Measurements from ENCODE around the gene ABTB1. TPM values are rescaled to one million over a fixed set of nuclear protein-coding genes. Genes with fewer than 3 reads are reported as not detected.

ABTB1 gene
- total RNA-seq, 1 donor from 2014 or later = 8.7 TPM

DNA sequence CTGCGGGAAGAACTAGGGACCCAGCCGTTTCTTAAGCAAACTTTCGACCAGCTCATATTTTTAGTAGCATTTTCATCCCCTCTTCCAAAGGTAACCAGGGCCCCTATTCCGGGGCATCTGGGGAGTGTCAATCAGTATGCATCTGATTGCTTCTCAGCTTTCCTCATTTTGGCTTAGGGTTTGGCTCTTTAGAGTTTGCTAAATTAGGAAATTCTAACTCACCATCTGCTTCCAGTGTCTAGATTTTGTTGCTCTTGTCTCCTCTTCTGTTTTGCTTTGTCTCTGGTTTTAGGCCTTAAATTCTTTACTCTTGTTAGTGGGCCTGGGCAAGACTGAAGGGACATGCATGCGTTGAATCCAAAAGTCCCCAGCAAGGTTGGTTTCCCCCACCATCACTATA, 9.6 kb upstream of the ABTB1 start:
- TF ChIP-seq, protein P1, sequence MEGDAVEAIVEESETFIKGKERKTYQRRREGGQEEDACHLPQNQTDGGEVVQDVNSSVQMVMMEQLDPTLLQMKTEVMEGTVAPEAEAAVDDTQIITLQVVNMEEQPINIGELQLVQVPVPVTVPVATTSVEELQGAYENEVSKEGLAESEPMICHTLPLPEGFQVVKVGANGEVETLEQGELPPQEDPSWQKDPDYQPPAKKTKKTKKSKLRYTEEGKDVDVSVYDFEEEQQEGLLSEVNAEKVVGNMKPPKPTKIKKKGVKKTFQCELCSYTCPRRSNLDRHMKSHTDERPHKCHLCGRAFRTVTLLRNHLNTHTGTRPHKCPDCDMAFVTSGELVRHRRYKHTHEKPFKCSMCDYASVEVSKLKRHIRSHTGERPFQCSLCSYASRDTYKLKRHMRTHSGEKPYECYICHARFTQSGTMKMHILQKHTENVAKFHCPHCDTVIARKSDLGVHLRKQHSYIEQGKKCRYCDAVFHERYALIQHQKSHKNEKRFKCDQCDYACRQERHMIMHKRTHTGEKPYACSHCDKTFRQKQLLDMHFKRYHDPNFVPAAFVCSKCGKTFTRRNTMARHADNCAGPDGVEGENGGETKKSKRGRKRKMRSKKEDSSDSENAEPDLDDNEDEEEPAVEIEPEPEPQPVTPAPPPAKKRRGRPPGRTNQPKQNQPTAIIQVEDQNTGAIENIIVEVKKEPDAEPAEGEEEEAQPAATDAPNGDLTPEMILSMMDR (IDR thresholded peaks at IDR 0.05; ENCODE audit: unreplicated experiment) = no peak
- peaks cover 4% of the 10 kb centered on the region for H3K4me1 Mint-ChIP-seq (ENCODE audit: unreplicated experiment)
- H3K27ac Mint-ChIP-seq (ENCODE audit: unreplicated experiment) = no peak overlapping the region
- no peak overlapping the region for H3K4me3 Mint-ChIP-seq (ENCODE audit: unreplicated experiment)
- peaks cover 2% of the 10 kb centered on the region for H3K27me3 Mint-ChIP-seq (ENCODE audit: unreplicated experiment)
- H3K9me3 Mint-ChIP-seq (ENCODE audit: unreplicated experiment) = no peaks in the 10 kb centered on the region
- no peak for DNase-seq (ENCODE audit: low spot score)
- H3K36me3 Mint-ChIP-seq (ENCODE audit: low read depth, unreplicated experiment) = no peaks in the 10 kb centered on the region

DNA sequence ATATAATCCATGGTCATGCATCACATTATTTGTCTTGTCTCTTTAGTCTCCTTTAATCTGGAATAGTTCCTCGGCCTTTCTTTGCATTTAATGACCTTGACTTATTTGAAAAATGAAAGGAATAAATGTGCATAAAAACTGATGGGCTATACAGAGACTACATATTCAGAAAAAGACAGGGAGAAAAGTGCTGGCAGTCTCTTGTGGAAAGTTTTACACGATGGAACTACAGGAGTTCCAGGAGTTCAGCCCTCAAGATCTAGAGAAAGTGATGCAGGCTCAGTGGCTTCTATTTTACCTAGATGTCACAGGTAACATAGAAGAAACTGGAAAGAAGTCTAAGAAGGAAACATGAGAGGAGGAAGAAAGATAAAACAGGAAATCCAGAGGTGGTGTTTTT, 7.6 kb upstream of the ABTB1 start:
- peaks cover 3% of the 10 kb centered on the region for H3K4me1 Mint-ChIP-seq (ENCODE audit: unreplicated experiment)
- H3K27ac Mint-ChIP-seq (ENCODE audit: unreplicated experiment) = no peak overlapping the region
- peaks cover 7% of the 10 kb centered on the region for H3K27me3 Mint-ChIP-seq (ENCODE audit: unreplicated experiment)
- H3K36me3 Mint-ChIP-seq (ENCODE audit: low read depth, unreplicated experiment) = no peaks in the 10 kb centered on the region
- no peaks in the 10 kb centered on the region for H3K9me3 Mint-ChIP-seq (ENCODE audit: unreplicated experiment)
- TF ChIP-seq, protein P1 (IDR thresholded peaks at IDR 0.05; ENCODE audit: unreplicated experiment) = no peak
- DNase-seq (ENCODE audit: low spot score) = no peak
- H3K4me3 Mint-ChIP-seq (ENCODE audit: unreplicated experiment) = no peak overlapping the region

DNA sequence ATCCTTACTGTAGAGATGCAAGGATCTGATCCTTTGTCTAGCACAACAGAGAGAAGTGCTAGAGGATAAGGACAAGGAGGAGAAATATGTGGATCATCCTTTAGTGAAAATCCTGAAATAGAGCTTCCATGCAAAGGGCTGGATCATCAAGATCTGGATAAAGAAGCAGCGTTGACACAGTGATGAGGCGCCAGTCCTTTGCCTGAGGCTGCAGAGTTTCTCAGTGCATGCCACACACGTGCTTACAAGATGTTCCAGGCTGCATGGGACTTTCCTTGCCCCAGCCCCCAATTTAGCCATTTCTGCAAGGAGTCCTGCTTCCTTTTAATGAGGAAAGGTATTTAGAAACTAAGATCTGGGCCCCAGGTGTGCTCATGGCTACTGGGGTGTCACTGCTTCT, 7.2 kb upstream of the ABTB1 start:
- Mint-ChIP-seq H3K4me3 (ENCODE audit: unreplicated experiment) (no peak overlapping the region), H3K27ac (ENCODE audit: unreplicated experiment) (no peak overlapping the region), H3K4me1 (ENCODE audit: unreplicated experiment) (no peaks in the 10 kb centered on the region), H3K27me3 (ENCODE audit: unreplicated experiment) (peaks cover 7% of the 10 kb centered on the region), H3K9me3 (ENCODE audit: unreplicated experiment) (no peaks in the 10 kb centered on the region), H3K36me3 (ENCODE audit: low read depth, unreplicated experiment) (no peaks in the 10 kb centered on the region)
- DNase-seq (ENCODE audit: low spot score) = no peak
- TF ChIP-seq, protein P1 (IDR thresholded peaks at IDR 0.05; ENCODE audit: unreplicated experiment) = no peak

DNA sequence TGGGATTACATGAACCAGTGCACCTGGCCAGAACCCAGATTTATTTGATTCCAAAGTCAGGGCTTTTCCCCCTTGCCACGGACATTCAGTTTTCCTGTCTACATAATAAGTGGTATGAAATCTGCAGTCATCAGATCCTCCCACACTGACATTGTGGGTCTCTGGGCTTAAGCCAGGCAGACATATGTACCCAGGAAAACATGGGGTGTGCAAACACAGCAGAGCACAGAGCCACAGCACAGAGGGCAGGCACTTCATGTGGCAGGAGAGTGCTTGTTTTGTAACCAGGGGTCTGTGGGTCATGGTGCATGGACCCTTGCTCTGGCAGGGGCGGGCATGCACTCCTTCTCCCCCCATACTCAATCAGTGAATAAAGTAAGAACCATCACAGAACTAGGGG, 6.1 kb upstream of the ABTB1 start:
- H3K27me3 Mint-ChIP-seq (ENCODE audit: unreplicated experiment) = peaks cover 7% of the 10 kb centered on the region

DNA sequence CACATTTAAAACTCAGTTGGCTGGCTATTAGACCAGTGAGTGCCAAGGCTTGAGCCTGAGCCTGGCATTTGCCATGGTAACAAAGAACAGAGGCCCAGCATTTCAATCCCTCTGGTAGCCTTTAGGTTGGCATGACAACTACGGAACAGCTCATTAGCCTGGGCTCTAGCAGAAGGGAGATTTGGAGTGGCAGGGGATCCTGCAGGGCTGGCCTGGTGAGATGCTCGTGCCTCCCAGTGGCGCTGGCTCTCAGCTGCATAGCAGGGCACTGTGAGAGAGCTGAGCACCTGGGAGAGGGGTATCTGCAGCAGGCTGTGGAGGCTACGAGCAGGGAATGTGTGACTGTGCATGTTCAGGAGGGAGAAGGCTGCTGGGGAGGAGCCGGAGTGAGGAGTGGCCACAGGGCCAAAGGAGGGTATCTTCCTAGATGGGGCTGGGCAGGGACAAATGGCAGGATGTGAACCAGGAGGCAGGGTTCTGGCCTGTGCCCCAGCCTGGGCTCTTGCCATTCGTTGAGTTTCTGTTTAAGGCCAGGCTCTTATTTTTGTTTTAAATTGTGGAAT, 5.6 kb upstream of the ABTB1 start:
- Mint-ChIP-seq H3K27ac (ENCODE audit: unreplicated experiment) (no peak overlapping the region), H3K36me3 (ENCODE audit: low read depth, unreplicated experiment) (no peaks in the 10 kb centered on the region)
- DNase-seq (ENCODE audit: low spot score) = no peak

More for the DNA sequence above, 6.1 kb upstream of the ABTB1 start:
- no peaks in the 10 kb centered on the region for H3K9me3 Mint-ChIP-seq (ENCODE audit: unreplicated experiment)
- no peak overlapping the region for H3K27ac Mint-ChIP-seq (ENCODE audit: unreplicated experiment)
- no peaks in the 10 kb centered on the region for H3K36me3 Mint-ChIP-seq (ENCODE audit: low read depth, unreplicated experiment)
- H3K4me3 Mint-ChIP-seq (ENCODE audit: unreplicated experiment) = no peak overlapping the region
- DNase-seq (ENCODE audit: low spot score) = no peak
- H3K4me1 Mint-ChIP-seq (ENCODE audit: unreplicated experiment) = no peaks in the 10 kb centered on the region
- TF ChIP-seq, protein P1 (IDR thresholded peaks at IDR 0.05; ENCODE audit: unreplicated experiment) = no peak

More for the DNA sequence above, 5.6 kb upstream of the ABTB1 start:
- Mint-ChIP-seq H3K9me3 (ENCODE audit: unreplicated experiment) (no peaks in the 10 kb centered on the region), H3K27me3 (ENCODE audit: unreplicated experiment) (peaks cover 7% of the 10 kb centered on the region), H3K4me1 (ENCODE audit: unreplicated experiment) (no peaks in the 10 kb centered on the region), H3K4me3 (ENCODE audit: unreplicated experiment) (no peak overlapping the region)
- TF ChIP-seq, protein P1 (IDR thresholded peaks at IDR 0.05; ENCODE audit: unreplicated experiment) = no peak

Data from endothelial cell (in vitro differentiated cells).